RPMI7951 (cell line): ENCODE data around the gene GRIA3. TPM values are rescaled to one million over a fixed set of nuclear protein-coding genes. Genes with fewer than 3 reads are reported as not detected.
"Not testable (repeated sequence)": the region's sequence is repeated elsewhere in the genome, so short reads cannot be mapped to it uniquely, and the experiment has no call there.

ENCODE experiments used
- DNase-seq: peaks from one replicate; pipeline ENCODE4 v3.0.0-alpha.2; 2012; ENCODE audit warnings: low read depth
- total RNA-seq: library from RNA; depleted of rRNA; stranded (reverse); fragments of >200 nt; shearing (Covaris generic); gene quantifications from 2 replicates; pipeline ENCODE4 v1.2.3, GENCODE V29; 2014

Gene GRIA3
- total RNA-seq, 1 experiment from 2014 or later, result 0.36 TPM

DNA sequence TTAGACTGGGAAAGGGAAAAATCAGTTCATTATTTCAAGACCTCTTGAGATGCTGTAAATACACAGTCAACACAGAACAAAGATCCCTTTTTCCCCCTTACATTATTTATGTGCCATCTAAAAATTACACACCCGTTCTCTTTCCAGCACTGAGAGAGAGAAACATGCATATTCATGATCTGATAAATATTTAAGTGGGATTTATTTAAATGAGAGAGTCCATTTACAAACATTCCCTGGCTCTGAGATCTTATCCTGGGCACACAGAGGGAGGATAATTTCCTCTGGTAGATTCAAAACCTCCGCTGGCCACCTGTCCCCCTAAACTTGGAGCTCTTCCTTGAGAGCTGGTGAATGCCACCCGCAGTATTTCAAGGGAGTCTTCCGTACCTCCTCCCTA is 88.6 kb downstream of the GRIA3 start:
- DNase-seq, result no peak

DNA sequence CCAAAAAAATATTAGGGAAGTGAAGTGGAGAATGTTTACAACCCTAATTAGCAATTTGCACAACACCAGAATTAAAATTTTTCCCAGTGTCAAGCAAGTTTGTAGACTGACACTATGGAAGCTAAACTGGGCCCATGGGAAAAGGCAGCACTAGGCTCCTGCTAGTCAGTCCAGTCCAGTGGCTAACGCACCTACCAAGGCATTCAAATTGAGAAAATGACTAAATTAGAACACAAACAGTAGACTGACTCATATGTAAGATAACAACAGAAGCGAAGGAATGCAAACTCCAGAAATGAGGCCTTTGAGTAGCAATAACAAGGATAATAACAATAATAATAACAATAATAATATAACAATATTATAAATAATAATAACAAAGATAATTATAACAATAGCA is 90.7 kb downstream of the GRIA3 start:
- no peak for DNase-seq

DNA sequence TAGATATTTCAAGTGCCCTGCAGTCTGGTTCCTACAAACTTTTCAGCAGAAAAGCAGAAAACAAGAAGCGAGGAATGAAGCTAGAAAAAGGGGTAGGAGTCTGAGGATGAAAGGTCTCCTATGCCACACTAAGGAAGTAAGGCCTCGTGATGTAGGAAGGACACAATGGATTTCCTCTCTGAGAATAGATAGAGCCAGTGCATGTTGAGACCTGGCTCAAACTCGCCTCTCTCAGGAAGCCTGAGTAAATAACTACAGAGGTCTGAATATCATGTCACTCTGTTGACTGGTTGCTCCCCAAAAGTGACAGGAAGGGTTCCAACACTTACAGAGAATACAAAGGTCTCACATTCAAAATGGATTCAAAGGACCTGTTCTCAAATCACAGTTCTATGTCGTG is 93.3 kb downstream of the GRIA3 start:
- no peak for DNase-seq

DNA sequence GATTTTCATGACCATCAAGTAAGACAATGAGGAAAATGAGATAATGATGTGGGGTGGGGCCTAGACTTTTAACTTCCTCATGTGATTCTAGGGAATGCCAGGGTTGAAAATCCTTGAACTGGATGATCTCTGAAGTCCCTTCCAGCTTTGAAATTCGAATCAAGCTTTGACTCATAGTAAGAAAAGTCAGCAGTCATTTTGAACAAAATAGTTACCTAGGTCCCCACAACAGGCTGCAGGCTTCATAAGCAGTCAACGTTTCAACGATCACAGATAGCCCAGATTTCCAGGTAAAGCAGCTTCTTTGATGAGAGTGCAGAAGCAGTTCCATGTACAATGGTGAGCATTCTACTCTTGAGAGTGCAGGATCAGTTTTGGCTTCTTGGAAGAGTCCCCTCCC is 93.7 kb downstream of the GRIA3 start:
- no peak for DNase-seq

DNA sequence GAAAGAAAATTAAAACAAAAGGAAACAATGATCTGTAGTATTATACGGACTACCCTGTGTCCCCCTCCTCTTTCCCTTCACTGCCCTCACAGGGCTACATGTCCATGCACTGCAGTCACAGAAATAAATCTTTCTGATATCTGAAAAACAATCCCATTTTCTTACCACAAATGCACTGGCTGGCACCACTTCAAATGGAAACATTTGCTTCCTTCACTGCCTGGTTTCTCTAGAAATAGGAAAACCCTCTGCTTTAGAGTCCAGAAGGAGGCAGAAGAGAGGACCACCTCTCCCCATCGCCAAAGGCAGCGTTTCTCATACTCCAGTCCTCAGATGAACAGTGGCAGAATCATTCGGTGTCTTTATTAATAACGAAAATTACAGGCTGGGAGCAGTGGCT is 98.2 kb downstream of the GRIA3 start:
- DNase-seq, result no peak

DNA sequence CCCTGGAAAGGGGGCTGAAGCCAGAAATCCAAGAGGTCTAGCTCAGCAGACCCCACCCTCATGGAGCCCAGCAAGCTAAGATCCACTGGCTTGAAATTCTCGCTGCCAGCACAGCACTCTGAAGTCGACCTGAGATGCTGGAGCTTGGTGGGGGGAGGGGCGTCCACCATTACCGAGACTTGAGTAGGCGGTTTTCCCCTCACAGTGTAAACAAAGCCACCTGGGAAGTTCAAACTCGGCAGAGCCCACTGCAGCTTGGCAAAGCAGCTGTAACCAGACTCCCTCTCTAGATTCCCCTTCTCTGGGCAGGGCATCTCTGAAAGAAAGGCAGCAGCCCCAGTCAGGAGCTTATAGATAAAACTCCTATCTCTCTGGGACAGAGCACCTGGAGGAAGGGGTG is 99.3 kb downstream of the GRIA3 start:
- DNase-seq, result not testable (repeated sequence)

DNA sequence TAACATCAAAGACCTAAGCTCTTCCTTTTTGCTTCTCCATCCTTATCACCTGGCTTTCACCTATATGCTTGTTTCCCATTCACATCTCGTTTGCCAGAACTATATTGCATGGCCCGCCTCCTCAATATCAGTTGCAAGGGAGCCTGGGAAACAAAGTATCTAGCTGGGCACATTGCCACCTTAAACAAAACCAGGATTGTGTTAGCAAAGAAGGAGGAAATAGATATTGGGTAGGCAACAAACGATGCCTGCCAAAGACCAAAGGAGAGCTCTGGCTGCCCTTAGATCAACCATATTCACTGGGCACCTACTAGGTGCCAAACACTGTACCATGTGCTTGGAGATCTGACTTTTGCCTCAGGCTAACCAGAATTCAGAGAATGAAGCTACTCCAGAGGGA is 107.5 kb downstream of the GRIA3 start:
- no peak for DNase-seq

DNA sequence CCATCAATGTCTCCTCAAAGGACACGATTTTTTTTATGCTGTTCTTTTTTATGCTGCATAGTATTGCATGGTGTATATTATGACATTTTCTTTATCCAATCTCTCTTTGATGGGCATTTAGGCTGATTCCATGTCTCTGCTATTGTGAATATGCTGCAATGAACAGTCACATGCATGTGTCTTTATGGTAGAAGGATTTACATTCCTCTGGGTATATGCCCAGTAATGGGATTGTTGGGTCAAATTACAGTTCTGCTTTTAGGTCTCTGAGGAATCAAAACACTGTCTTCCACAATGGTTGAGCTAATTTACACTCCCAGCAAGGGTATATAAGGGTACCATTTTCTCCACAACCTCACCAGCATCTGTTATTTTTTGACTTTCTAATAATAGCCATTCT is 113.9 kb downstream of the GRIA3 start:
- no peak for DNase-seq

DNA sequence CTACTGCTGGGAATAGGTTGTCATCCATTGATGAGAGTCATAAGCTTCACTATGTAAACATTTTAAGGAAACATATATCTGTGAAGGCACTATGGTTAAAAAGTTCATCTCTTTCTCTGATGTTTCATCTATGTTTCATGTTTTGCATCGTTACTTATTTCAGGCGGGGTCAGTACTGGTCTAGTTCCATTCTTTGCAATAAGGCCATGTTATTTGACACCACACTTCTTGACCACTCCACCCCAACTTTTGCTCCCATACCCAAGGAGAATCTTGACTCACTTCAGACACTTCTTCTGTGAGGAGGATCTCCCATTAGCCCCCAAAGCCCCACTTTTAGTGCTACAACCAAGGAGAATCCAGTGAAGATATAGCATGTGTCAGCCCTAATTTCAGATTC is 119.4 kb downstream of the GRIA3 start:
- no peak for DNase-seq

DNA sequence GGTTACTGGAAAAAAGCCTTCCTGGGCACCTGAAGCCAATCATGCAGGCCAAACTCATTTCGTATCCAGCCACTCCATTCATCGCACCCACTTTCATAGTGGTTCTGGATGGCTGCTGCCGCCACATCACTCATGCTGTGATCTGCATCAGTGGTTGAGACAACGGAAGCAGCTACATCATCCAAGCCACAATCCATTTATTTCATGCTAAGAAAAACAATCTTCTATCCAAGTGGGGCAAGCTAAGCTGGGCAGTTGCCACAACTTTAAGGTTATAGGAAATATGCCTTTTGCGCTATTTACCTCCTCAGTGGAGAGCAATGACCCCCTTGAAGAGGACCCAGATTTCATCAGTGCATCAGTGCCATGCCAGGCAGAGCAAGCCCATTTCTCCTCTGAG is 124.6 kb downstream of the GRIA3 start:
- peak; percentile 6 for DNase-seq

DNA sequence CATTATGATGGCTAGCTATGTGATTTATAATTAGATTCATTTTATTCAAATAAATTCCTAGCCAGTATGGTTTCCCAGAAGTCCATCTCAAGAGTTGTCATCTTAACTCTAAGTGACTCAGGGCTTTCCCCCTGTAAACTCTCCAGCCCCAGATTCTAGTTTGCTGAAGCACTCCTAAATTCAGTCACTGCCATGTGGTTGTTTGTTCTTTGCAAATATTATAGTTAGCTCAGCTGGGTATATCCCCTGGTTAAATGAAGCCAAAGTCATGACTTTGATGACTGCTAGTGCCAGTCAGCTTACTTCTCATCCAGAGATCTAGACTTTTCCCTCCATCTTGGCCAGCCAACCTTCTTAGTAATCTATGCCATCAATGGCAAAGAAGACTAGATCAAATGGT is 126.0 kb downstream of the GRIA3 start:
- no peak for DNase-seq

DNA sequence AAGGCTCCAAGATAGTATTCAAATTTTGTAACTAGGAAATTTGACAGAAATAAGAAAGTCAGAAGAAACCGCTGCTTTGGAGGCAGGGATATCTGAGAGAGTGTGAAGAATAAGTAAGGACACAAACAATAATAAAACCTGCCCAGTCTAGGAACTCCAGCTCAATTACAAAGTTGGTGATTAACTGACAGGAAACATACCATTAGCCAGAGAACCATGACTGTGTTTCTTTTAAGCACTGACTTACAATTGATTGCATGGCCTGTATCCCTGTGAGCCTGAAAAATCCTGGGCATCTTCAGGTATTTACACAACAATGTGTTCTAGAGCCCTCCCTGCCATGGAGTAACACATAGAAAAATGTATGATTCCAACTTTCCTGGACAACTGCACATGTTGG is 127.4 kb downstream of the GRIA3 start:
- DNase-seq, result no peak

DNA sequence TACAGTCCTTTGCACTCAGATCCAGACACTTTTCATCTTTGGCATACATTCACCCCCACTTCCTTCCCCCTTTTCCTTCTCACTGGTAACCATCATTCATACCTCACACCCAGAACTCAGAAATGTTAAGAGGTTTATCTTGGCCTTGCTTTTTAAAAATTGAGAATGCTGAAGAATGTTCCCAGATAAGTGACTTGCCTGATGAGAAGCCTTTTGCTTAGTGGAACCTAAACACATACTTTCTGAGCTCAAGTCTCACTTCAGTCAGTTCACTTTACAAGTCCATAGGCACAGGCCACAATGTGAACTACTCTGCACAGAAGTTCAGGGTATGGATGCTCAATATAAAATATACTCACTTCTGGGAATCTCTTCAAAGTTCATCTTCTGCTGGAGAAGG is 129.4 kb downstream of the GRIA3 start:
- DNase-seq, result no peak

DNA sequence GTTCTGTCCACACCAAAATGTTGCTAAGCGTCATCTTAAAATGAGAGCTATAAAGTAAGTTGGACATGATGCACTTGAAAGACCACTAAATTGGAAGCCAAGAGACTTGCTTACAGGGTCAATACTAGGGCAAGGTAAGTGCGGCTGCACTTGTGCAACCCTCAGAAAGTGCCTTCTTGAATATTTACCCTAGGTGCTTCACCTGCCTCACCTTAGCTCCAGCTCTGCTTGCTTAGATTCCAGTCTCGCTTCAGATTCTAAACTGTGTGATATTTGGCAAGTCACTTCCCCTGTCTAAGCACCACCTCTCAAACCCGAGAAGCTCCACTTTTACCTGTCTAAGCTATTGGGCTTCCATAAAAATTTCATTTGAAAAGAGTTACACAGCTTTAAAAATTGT is 136.5 kb downstream of the GRIA3 start:
- DNase-seq, result no peak

DNA sequence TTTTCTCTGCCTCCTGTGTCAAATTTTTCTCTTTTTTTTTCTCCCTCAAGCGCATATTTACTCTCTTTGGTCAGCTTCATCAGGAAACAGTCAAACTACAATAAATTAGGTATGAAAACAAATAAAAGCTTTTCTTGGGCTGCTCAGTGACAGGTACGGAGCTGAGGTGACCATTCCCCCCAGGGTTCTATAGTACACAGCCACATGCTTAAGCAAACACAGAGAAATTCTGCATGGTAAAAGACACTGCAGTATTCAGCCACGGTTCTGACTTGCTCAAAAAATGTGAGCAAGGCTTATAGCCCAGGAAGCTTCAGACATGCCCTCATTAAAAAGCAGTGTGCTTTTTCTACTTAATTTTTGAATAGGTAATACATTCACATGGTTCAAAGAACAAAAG is 138.5 kb downstream of the GRIA3 start:
- no peak for DNase-seq

DNA sequence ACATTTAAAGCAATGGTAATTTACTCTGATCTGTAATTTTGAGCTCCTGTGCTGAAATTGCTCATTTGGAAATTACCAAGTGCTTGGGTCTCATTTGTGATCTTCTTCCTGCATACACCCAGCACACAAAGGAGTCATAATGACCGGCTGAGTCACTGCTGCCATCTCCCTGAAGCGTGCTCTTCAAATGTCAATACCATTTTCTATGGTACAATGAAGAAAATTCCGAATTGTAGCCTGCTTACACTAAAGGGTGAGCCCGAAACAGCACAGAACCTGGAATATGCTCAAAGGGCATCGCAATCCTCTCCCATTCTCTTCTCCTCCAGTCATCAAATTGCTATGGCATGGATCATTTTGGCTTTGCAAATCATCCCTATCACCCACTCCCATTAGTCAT is 140.5 kb downstream of the GRIA3 start:
- no peak for DNase-seq

DNA sequence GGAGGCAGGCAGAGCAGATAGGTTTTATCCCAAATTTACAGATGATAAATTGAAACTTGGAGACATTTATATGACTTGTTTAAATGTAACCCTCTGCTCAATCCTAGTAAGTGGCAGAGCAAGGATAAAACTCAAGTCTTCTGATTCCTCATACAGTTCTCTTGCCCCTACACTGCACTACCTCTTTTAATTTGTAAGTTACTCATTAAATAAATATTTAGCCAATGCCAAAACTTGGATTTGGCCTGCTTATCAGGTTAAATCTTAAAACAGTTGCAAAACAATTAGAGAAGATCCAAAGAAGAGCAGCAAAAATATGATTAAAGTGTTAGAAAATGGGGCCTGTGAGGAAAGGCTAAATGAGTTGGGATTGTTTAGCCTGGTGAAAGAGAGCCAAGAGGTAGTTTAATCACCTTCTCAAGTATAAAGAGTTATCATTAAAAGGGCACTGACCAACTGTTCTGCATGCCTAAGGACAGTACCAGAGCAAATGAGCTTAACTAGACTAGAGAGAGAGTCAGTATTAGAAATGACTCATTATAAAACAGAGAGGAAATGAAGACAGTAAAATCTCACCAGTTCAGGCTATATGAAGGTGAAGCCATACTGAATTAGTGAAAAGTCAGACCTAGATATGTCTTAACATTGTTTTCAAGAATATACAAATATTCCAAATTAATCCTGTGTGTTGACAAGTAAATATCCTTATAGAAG is 146.3 kb downstream of the GRIA3 start:
- no peak for DNase-seq

DNA sequence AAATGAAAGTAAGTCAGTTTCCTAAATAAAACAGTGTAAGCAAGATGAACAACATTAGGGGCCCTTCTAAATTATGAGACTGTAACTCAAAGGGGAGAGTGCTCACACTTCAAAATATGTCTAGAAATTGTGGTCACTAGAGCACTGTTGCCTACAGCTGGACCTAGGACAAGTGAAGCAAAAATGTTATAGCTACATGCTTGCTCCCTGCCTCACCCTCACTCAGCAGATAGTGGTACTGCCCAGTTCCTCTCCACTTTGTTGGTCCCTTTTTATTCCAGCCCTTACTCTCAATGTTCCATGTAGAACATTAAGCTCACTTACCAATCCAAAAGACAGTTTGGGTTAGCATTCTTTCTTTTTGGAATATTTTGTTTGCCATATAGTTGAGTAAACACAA is 147.3 kb downstream of the GRIA3 start:
- DNase-seq, result no peak

DNA sequence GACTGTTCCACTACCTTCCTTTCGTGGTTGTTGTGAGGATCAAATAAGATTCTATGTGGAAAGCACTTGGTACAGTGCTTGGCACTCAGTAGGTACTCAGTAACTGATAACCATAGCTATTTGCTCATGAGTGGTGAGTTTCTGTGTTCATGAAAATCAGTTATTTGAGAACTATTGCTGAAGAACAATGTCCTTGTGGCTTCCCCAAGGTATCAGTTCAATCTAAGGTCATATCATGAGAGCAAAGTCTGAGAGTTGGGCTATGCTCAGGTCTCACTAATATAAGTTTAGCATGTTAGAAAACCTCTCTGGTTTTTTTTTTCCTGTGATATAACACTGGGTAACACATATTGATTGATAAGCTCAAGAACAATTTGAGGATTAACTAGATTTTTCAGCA is 147.8 kb downstream of the GRIA3 start:
- no peak for DNase-seq

DNA sequence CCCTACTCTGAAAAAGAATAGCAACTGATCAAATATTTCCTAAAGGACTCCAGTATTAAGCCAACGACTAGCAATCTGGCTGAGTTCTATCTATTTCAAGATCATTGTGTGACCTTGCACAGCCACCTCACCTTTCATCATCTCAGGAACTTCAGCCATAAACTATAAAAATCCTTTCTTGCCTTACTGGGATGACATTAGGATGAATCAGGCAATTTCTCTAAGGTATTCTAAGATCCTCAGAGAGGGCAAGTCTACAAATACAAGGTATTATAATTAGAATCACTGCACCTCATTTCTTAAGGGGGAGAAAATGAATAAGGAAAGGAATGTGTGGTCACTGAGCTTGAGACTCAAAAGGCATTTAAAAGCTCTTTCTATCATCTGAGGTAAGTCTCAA is 152.6 kb downstream of the GRIA3 start:
- DNase-seq, result no peak

DNA sequence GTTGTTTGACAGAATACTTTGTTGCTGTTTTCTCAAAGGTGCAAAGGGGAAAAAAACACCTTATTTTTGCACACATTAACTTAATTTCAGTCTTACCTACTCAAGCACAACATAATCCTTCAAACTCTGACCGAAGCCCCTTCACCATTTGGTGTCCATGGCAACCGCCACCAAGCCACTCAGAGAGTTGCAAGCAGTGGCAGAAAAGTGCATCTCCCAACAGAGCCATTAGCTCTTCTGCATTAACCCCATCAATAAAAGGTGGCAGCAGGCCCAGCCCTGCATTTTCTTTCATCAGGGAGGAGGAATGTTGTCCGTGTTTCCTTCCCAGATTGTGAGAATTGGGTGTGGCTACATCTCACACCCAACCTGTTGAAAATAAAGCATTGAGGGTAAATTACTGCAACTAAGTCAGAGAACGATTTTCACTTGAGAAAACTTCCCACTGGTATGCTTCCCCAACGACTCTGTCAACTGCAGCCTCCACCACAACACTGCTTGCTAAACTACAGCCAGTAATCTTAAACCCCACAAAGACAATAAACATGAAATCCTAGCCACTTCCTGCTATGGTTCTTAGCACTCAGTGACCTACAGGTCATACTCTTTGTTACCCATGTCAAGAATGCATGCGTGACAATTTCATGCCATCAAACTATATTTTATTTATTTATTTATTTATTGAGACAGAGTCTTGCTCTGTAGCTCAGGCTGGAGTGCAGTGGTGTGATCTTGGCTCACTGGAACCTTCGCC is 154.0 kb downstream of the GRIA3 start:
- DNase-seq, result no peak

DNA sequence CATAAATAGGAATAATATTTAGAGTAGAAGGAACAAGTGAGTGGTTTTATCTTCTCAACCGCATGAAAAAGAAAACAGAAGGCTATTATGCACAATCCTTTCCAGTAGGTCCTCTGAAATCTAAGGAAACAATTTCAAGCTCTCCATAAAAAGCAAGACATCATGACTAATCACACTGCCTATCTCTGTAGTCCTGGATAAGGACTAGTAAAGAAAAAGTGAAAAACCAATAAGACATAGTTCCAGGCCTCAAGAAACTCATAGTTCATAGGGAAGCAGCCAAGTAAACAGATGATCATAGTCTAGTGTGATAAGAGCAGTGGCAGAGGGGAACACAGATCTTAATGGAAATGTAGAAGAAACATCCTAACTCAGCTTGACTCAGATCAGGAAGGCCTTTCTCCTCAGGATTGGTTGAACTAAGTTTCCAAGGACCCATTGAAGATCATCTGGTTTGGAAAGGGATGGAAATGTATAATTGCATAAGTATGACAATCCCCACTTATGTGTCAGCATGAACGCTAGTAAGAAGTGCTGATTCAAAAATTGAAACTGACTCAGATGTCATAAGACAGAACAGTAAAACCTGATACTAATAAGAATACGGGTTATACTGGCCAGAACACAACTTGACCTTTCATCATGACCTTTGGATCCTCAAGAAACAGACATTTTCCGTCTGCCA is 155.3 kb downstream of the GRIA3 start:
- DNase-seq, result no peak

DNA sequence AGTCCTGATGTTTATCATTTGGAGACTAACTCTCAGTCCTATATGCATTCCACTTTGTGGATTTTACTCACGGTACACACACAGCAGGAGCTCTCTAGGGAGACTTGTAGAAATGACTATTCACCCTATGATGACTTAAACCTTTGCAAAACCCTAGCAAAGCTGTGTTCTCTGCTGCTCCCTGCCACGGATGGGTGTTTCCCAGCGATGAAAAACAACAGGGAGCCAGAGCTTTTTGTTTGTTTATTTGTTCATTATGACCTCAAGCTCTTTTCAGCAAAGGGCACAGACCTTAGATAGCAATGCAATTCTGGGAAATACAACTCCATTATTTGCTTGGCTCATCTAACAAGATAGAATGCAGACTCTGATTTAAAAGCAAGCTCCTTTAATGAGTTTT is 156.6 kb downstream of the GRIA3 start:
- DNase-seq, result no peak
